SK-N-SH (cell line): Measurements from ENCODE around the gene RARA. TPM values are rescaled to one million over a fixed set of nuclear protein-coding genes. Genes with fewer than 3 reads are reported as not detected.

Source experiments
- CTCF ChIA-PET: fragments of 300-600, 350-600 bp; formaldehyde crosslinking; extraction: SDS; loops from one replicate; lab custom pipeline; 2021; lab: Yijun Ruan, JAX
- POLR2A ChIA-PET: fragments of 350-600 bp; sonication (Branson Sonifier 250); formaldehyde crosslinking; extraction: SDS; loops from one replicate; lab custom pipeline; 2020; ENCODE audit warnings: antibody characterized with exemption, inconsistent platforms; lab: Yijun Ruan, JAX
- DNase-seq: peaks from one replicate; pipeline ENCODE4 v3.0.0; 2012
- H2AFZ ChIP-seq: fragments of 200-600 bp; sonication (generic); 2 replicates; pipeline ENCODE4 v1.8.1; 2016; ENCODE audit warnings: antibody characterized with exemption, mild to moderate bottlenecking, low read depth
- H3F3A ChIP-seq: fragments of 200-600 bp; sonication (generic); replicated peaks from 2 replicates; pipeline ENCODE3; 2016; ENCODE audit warnings: antibody characterized with exemption, mild to moderate bottlenecking; ENCODE audit not compliant: insufficient read depth
- H3K27ac ChIP-seq, 2 experiments: fragments of 200-500 bp in 1 of 2; fragments of 200-600 bp in 1 of 2; sonication (Bioruptor generic) in 1 of 2; sonication (generic), shearing (Covaris generic) in 1 of 2; 2 replicates each; pipeline versions ENCODE4 v1.5.1 to v1.6.1; 2014 to 2016; ENCODE audit warnings: low read depth in 2 of 2, inconsistent platforms in 1 of 2, low read length in 1 of 2, mild to moderate bottlenecking in 1 of 2, mixed read lengths in 1 of 2
- H3K27me3 ChIP-seq: fragments of 200-600 bp; sonication (generic), shearing (Covaris generic); 2 replicates; pipeline ENCODE4 v1.6.1; 2016; ENCODE audit warnings: mixed run types; ENCODE audit not compliant: insufficient read depth
- H3K36me3 ChIP-seq, 2 experiments: fragments of 200-500 bp in 1 of 2; fragments of 200-600 bp in 1 of 2; sonication (Bioruptor generic) in 1 of 2; sonication (generic) in 1 of 2; replicated peaks in 1 of 2; 2 replicates each; pipeline versions ENCODE3 to v1.5.1; 2014 to 2016; ENCODE audit warnings: low read length in 1 of 2, mild to moderate bottlenecking in 1 of 2; ENCODE audit not compliant: insufficient read depth in 2 of 2, control insufficient read depth in 1 of 2
- H3K4me1 ChIP-seq, 2 experiments: fragments of 200-500 bp in 1 of 2; fragments of 200-600 bp in 1 of 2; sonication (Bioruptor generic) in 1 of 2; sonication (generic), shearing (Covaris generic) in 1 of 2; 2 replicates each; pipeline versions ENCODE4 v1.5.1 to v1.6.1; 2014 to 2016; ENCODE audit warnings: low read depth in 1 of 2, low read length in 1 of 2, mixed run types in 1 of 2; ENCODE audit not compliant: insufficient read depth in 2 of 2, control insufficient read depth in 1 of 2
- H3K4me2 ChIP-seq: fragments of 200-600 bp; sonication (generic), shearing (Covaris generic); 2 replicates; pipeline ENCODE4 v1.6.1; 2017; ENCODE audit warnings: mixed run types
- H3K4me3 ChIP-seq, 2 experiments: fragments of 200-500 bp in 1 of 2; fragments of 200-600 bp in 1 of 2; sonication (Bioruptor generic) in 1 of 2; sonication (generic), shearing (Covaris generic) in 1 of 2; 2 replicates each; pipeline versions ENCODE4 v1.5.1 to v1.8.1; 2014 to 2016; ENCODE audit warnings: low read depth in 2 of 2, inconsistent platforms in 1 of 2, low read length in 1 of 2, mild to moderate bottlenecking in 1 of 2, mixed read lengths in 1 of 2, moderate library complexity in 1 of 2
- H3K79me2 ChIP-seq: fragments of 200-600 bp; sonication (generic); 2 replicates; pipeline ENCODE4 v1.8.1; 2017; ENCODE audit warnings: mild to moderate bottlenecking; ENCODE audit not compliant: insufficient read depth
- H3K9ac ChIP-seq: fragments of 200-600 bp; sonication (generic); 2 replicates; pipeline ENCODE4 v1.6.1; 2017; ENCODE audit warnings: mixed run types
- H3K9me2 ChIP-seq: fragments of 200-600 bp; sonication (generic); 2 replicates; pipeline ENCODE4 v1.6.1; 2017; ENCODE audit warnings: mixed run types
- H3K9me3 ChIP-seq: fragments of 200-600 bp; sonication (generic); 2 replicates; pipeline ENCODE4 v1.6.1; 2017; ENCODE audit warnings: mixed run types, mild to moderate bottlenecking, moderate library complexity
- H4K20me1 ChIP-seq: fragments of 200-600 bp; sonication (generic); 2 replicates; pipeline ENCODE4 v1.6.1; 2017; ENCODE audit warnings: mild to moderate bottlenecking, mixed run types; ENCODE audit not compliant: insufficient read depth
- CHD2 ChIP-seq: fragments of 150-350 bp; IDR thresholded peaks from 2 replicates; pipeline ENCODE4 v1.6.1; 2018; ENCODE audit warnings: low read length; ENCODE audit not compliant: partially characterized antibody
- ELF1 ChIP-seq: IDR thresholded peaks from 2 replicates; pipeline ENCODE4 v1.4.0; 2012
- EP300 ChIP-seq, 2 experiments: IDR thresholded peaks; 2 replicates each; pipeline versions ENCODE4 v1.4.0 to v1.6.1; 2012; ENCODE audit warnings: borderline replicate concordance in 1 of 2, low read depth in 1 of 2, low read length in 1 of 2
- FOXJ3 ChIP-seq: sonication (generic); formaldehyde crosslinking; IDR thresholded peaks from 2 replicates; pipeline ENCODE4 v1.5.1; 2020; ENCODE audit warnings: mild to moderate bottlenecking, missing genetic modification reagents
- FOXM1 ChIP-seq: IDR thresholded peaks from 2 replicates; pipeline ENCODE4 v1.4.0; 2012; ENCODE audit warnings: low read depth, mild to moderate bottlenecking
- GATA2 ChIP-seq: sonication (generic); formaldehyde crosslinking; IDR thresholded peaks from 2 replicates; pipeline ENCODE4 v1.5.0; 2020; ENCODE audit warnings: mild to moderate bottlenecking, missing genetic modification reagents
- MEF2A ChIP-seq: IDR thresholded peaks from 2 replicates; pipeline ENCODE4 v1.4.0; 2012; ENCODE audit warnings: low read depth, borderline replicate concordance
- MXI1 ChIP-seq: IDR thresholded peaks from 2 replicates; pipeline ENCODE4 v1.6.1; 2012; ENCODE audit warnings: mild to moderate bottlenecking, low read depth, low read length, improper control_type of control experiment
- NFIC ChIP-seq: IDR thresholded peaks from 2 replicates; pipeline ENCODE4 v1.4.0; 2012; ENCODE audit warnings: borderline replicate concordance
- RCOR1 ChIP-seq: fragments of 150-350 bp; IDR thresholded peaks from 2 replicates; pipeline ENCODE4 v1.6.1; 2017; ENCODE audit warnings: antibody characterized with exemption, low read length
- RXRA ChIP-seq: IDR thresholded peaks from 2 replicates; pipeline ENCODE4 v1.4.0; 2012; ENCODE audit warnings: low read depth, mild to moderate bottlenecking, borderline replicate concordance
- TAF1 ChIP-seq: IDR thresholded peaks from 2 replicates; pipeline ENCODE4 v1.6.1; 2012; ENCODE audit warnings: low read depth, mild to moderate bottlenecking, low read length, moderate library complexity, borderline replicate concordance
- TCF12 ChIP-seq: IDR thresholded peaks from 2 replicates; pipeline ENCODE4 v1.4.0; 2012
- WGBS: methylation state at CpG from one replicate; pipeline ENCODE4 v1.1.6; 2017; ENCODE audit warnings: low lambda C conversion rate; 5-methylcytosine and 5-hydroxymethylcytosine counted together
- polyA plus RNA-seq, 3 experiments: library from polyadenylated mRNA; depleted of rRNA; stranded (reverse); fragments of >200 nt; gene quantifications; 2 replicates each; pipeline ENCODE4 v1.2.3, GENCODE V29; 2012

The RARA gene
- polyA plus RNA-seq, 1 of the 3 experiments (the other 2 are of a cell fraction): 13.3 TPM

DNA sequence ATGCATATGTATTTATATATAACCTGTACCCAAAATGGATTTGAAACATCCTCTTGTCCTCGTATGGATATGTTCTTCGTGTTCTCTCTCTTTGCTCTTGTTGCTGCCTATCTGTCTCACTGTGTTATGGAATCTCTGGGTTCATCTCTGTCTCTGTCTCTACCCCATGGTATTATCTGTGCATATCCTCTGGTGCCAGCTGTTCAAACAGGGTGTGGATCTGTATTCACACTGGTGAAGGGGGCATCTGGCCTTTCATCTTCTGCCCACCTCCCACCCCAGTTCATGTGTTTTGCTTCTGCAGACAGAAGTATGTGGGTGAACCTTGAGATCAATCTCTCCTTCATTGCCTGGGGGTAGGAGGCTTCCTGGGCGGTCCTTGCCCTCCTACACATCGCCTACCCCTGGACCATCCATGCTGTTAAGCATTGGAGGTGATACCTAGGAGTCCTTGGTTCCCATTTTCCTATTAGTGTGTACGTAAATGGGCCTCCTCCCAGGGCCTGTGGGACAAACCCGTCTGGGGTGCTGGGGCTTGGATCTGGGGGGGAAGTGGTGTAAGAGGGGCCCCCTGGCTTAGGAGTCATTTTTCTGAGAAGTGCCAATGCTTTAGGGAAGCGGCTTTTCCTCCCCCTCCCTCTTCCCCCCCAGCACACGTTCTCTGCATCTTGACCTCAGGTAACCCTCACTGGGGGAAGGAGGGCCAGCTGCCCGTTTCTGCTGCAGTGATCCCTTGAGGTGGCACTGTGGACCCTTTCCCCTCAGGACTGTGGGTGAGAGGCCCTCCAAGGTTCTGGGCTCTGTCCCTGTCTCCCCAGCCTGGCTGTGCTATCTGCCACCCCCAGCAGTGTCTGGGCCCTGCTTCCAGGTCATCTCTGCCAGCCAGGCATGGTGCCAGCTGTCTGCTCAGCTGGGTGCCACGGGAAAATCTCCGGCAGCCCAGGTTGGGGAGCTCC, 21.1 kb downstream of the RARA start:
- Histone ChIP-seq H3K9ac (0 out of 2 replicates have a peak overlapping the region, but pooled peaks have one; percentile 17), H3K79me2 (peaks cover 98% of the 10 kb centered on the region), H2AFZ (no peak overlapping the region), H3K27ac (peak overlapping the region; percentile 81 to 98; a peak in 3 of 4 replicates), H4K20me1 (peaks cover 54% of the 10 kb centered on the region), H3K36me3 (peaks cover 4 to 15% of the 10 kb centered on the region in 2 experiments), H3F3A (peaks cover 15% of the 10 kb centered on the region), H3K4me1 (peaks cover 66 to 89% of the 10 kb centered on the region in 2 experiments), H3K9me2 (no peaks in the 10 kb centered on the region), H3K9me3 (no peaks in the 10 kb centered on the region), H3K4me3 (no peak overlapping the region), H3K4me2 (peak overlapping the region; percentile 85), H3K27me3 (no peaks in the 10 kb centered on the region)
- ChIA-PET CTCF (interaction anchor here (0.9 to 57.6 kb wide), 8 partner anchors 9 to 230 kb away, joined by 3 to 1706 read pairs (median 6); partner anchors contain the start of genes CDC6 and RARA), POLR2A (interaction anchor here (0.6 to 3.2 kb wide), 7 partner anchors 9 to 24 kb away, joined by 3 to 27 read pairs (median 15); no protein-coding TSS in a partner anchor)
- DNase-seq: peak; percentile 67
- TF ChIP-seq FOXM1: no peak
- peak in 1 of 2 experiments; percentile 70; a peak in 2 of 4 replicates for TF ChIP-seq EP300 (IDR thresholded peaks at IDR 0.05; ENCODE audit: borderline replicate concordance in 1 of 2, low read depth in 1 of 2, low read length in 1 of 2)
- 0 out of 2 replicates have a peak, but pooled peaks have one; percentile 13 for TF ChIP-seq RCOR1
- 0 out of 2 replicates have a peak, but pooled peaks have one; percentile 38 for TF ChIP-seq FOXJ3
- TF ChIP-seq ELF1: no peak
- TF ChIP-seq NFIC: peak; percentile 74
- peak; percentile 51; the same call in 1 of the 2 replicates for TF ChIP-seq MXI1
- peak; percentile 42; the same call in 1 of the 2 replicates for TF ChIP-seq TCF12
- TF ChIP-seq TAF1: no peak
- TF ChIP-seq GATA2: peak; percentile 32; the same call in 1 of the 2 replicates
- TF ChIP-seq RXRA: peak; percentile 66
- no peak for TF ChIP-seq CHD2
- 33% methylated on average over 11 of the region's 11 CpGs for WGBS

DNA sequence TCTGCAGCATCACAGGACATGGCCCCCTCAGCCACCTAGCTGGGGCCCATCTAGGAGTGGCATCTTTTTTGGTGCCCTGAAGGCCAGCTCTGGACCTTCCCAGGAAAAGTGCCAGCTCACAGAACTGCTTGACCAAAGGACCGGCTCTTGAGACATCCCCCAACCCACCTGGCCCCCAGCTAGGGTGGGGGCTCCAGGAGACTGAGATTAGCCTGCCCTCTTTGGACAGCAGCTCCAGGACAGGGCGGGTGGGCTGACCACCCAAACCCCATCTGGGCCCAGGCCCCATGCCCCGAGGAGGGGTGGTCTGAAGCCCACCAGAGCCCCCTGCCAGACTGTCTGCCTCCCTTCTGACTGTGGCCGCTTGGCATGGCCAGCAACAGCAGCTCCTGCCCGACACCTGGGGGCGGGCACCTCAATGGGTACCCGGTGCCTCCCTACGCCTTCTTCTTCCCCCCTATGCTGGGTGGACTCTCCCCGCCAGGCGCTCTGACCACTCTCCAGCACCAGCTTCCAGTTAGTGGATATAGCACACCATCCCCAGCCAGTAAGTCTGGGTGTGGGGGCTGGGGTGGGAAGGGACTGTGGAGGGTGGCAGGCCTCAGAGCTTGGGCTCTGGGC, 22.0 kb downstream of the RARA start:
- ChIA-PET POLR2A (interaction anchor here (0.5 to 3.2 kb wide), 9 partner anchors 10 to 145 kb away, joined by 3 to 27 read pairs (median 5); no protein-coding TSS in a partner anchor), CTCF (interaction anchor here (0.9 to 57.6 kb wide), 13 partner anchors 9 to 229 kb away, joined by 3 to 1706 read pairs (median 4); partner anchors contain the start of genes CDC6 and RARA)
- peaks cover 54% of the 10 kb centered on the region for H4K20me1 ChIP-seq
- H3K27me3 ChIP-seq: no peaks in the 10 kb centered on the region
- WGBS: 82% methylated on average over 9 of the region's 10 CpGs
- peaks cover 15% of the 10 kb centered on the region for H3F3A ChIP-seq
- TF ChIP-seq MEF2A (no peak), GATA2 (no peak)
- peaks cover 98% of the 10 kb centered on the region for H3K79me2 ChIP-seq
- DNase-seq: no peak
- H2AFZ ChIP-seq: no peak overlapping the region
- H3K36me3 ChIP-seq: peaks cover 4 to 15% of the 10 kb centered on the region in 2 experiments
- no peaks in the 10 kb centered on the region for H3K9me2 ChIP-seq
- peak overlapping the region; percentile 85; the same call in 1 of the 2 replicates for H3K4me2 ChIP-seq
- no peak overlapping the region for H3K4me3 ChIP-seq
- H3K9ac ChIP-seq: 0 out of 2 replicates have a peak overlapping the region, but pooled peaks have one; percentile 17
- H3K9me3 ChIP-seq: no peaks in the 10 kb centered on the region
- peak overlapping the region; percentile 81 to 98 for H3K27ac ChIP-seq
- peaks cover 65 to 80% of the 10 kb centered on the region in 2 experiments for H3K4me1 ChIP-seq
